HEK293T (cell line): Measurements from ENCODE around the gene HTR3A.

ENCODE experiments used
- BHLHE40 ChIP-seq: fragments of 450-650 bp; IDR thresholded peaks from 2 replicates; pipeline ENCODE4 v1.6.1; 2016; ENCODE audit warnings: mild to moderate bottlenecking, moderate library complexity, borderline replicate concordance
- L3MBTL2 ChIP-seq: fragments of 450-650 bp; conservative IDR thresholded peaks from 2 replicates; pipeline ENCODE4 v1.6.1; 2016; ENCODE audit warnings: mild to moderate bottlenecking
- LEF1 ChIP-seq: fragments of 450-650 bp; IDR thresholded peaks from 2 replicates; pipeline ENCODE4 v1.6.1; 2017; ENCODE audit warnings: mild to moderate bottlenecking, borderline replicate concordance
- SP1 ChIP-seq: fragments of 450-650 bp; IDR thresholded peaks from 2 replicates; pipeline ENCODE4 v1.6.1; 2017
- SUZ12 ChIP-seq: fragments of 450-650 bp; IDR thresholded peaks from 2 replicates; pipeline ENCODE4 v1.6.1; 2016; ENCODE audit warnings: mild to moderate bottlenecking
- TARDBP ChIP-seq: fragments of 450-650 bp; IDR thresholded peaks from 2 replicates; pipeline ENCODE4 v1.6.1; 2016

- no peak for TF ChIP-seq TARDBP
- TF ChIP-seq BHLHE40, result no peak
- TF ChIP-seq L3MBTL2, result no peak
- no peak for TF ChIP-seq SUZ12
- TF ChIP-seq SP1, result no peak
- no peak for TF ChIP-seq LEF1
Observed at GRCh38 chr11:113951537-113951936, 23.4 kb upstream of the HTR3A start.
